B cell (primary cell): ENCODE measurements around the gene ZFP3. TPM values are rescaled to one million over a fixed set of nuclear protein-coding genes. Genes with fewer than 3 reads are reported as not detected.

Source experiments
- ATAC-seq: fragments of 200-7000 bp; cut with Tn5 transposase; one replicate; pipeline ENCODE4 v1.10.0; 2021; ENCODE audit warnings: low read depth, mild to moderate bottlenecking, moderate number of reproducible peaks, moderate library complexity
- CTCF ChIA-PET: fragments of 350-600 bp; sonication (Branson Sonifier 250); formaldehyde crosslinking; loops from one replicate; lab custom pipeline; 2021; ENCODE audit warnings: antibody characterized with exemption, inconsistent platforms; lab: Charles Lee
- POLR2A ChIA-PET: fragments of 350-600 bp; sonication (Branson Sonifier 250); formaldehyde crosslinking; loops from one replicate; lab custom pipeline; 2021; ENCODE audit warnings: antibody characterized with exemption; lab: Charles Lee
- DNase-seq: peaks from one replicate; pipeline ENCODE4 v3.0.0; 2013
- H2AFZ ChIP-seq: 2 replicates; pipeline ENCODE4 v1.6.1; 2012; ENCODE audit warnings: mild to moderate bottlenecking, low read depth, low read length; ENCODE audit not compliant: insufficient read depth, poor library complexity, severe bottlenecking
- H3K27ac ChIP-seq, 2 donors: 1 replicate in 1 of 2; 2 replicates in 1 of 2; pipeline ENCODE4 v1.5.1; 2012 to 2013; ENCODE audit warnings: low read length in 2 of 2, mild to moderate bottlenecking in 2 of 2, moderate library complexity in 1 of 2
- H3K27me3 ChIP-seq, 4 experiments: fragments of 200-600 bp in 1 of 4; sonication (generic) in 1 of 4; replicated peaks in 1 of 4; 1 replicate in 2 of 4; 2 replicates in 2 of 4; pipeline versions ENCODE4 v1.6.1 to v1.7.0; 2013 to 2016; ENCODE audit warnings: low read length in 3 of 4, mild to moderate bottlenecking in 2 of 4, mixed read lengths in 1 of 4, moderate library complexity in 1 of 4; ENCODE audit not compliant: insufficient read depth in 4 of 4, control insufficient read depth in 3 of 4; ENCODE audit errors: control extremely low read depth in 1 of 4
- H3K36me3 ChIP-seq, 2 experiments: replicated peaks in 1 of 2; 1 replicate in 1 of 2; 2 replicates in 1 of 2; pipeline versions ENCODE4 v1.6.1 to v1.7.1; 2013; ENCODE audit warnings: low read length in 1 of 2; ENCODE audit not compliant: insufficient read depth in 2 of 2, control insufficient read depth in 1 of 2; ENCODE audit errors: control extremely low read depth in 1 of 2, extremely low read depth in 1 of 2
- H3K4me1 ChIP-seq, 2 donors: fragments of 200-600 bp in 1 of 2; sonication (generic) in 1 of 2; 1 replicate in 1 of 2; 2 replicates in 1 of 2; pipeline versions ENCODE4 v1.5.1 to v1.6.1; 2013 to 2017; ENCODE audit warnings: low read length in 2 of 2; ENCODE audit not compliant: control insufficient read depth in 2 of 2, insufficient read depth in 2 of 2
- H3K4me2 ChIP-seq: replicated peaks from 2 replicates; pipeline ENCODE3; 2012; ENCODE audit warnings: mild to moderate bottlenecking, low read depth, low read length; ENCODE audit not compliant: poor library complexity, severe bottlenecking
- H3K4me3 ChIP-seq, 5 experiments: fragments of 200-600 bp in 1 of 5; sonication (generic) in 1 of 5; 1 replicate in 3 of 5; 2 replicates in 2 of 5; pipeline versions ENCODE4 v1.5.1 to v1.7.0; 2011 to 2016; ENCODE audit warnings: low read length in 4 of 5, mild to moderate bottlenecking in 4 of 5, low read depth in 2 of 5, control low read depth in 1 of 5, moderate library complexity in 1 of 5; ENCODE audit not compliant: insufficient read depth in 1 of 5; ENCODE audit errors: control extremely low read depth in 1 of 5, extremely low read depth in 1 of 5
- H3K79me2 ChIP-seq: fragments of 200-600 bp; sonication (generic); one replicate; pipeline ENCODE4 v1.6.0; 2016; ENCODE audit warnings: low read length; ENCODE audit not compliant: control insufficient read depth, insufficient read depth
- H3K9ac ChIP-seq: fragments of 200-600 bp; sonication (generic); 2 replicates; pipeline ENCODE4 v1.6.1; 2017; ENCODE audit warnings: mild to moderate bottlenecking, low read length, moderate library complexity
- H3K9me3 ChIP-seq, 3 donors: one replicate each; pipeline versions ENCODE4 v1.6.1 to v1.7.1; 2013; ENCODE audit warnings: low read length in 2 of 3; ENCODE audit not compliant: control insufficient read depth in 2 of 3, insufficient read depth in 1 of 3; ENCODE audit errors: control extremely low read depth in 1 of 3
- H4K20me1 ChIP-seq: 2 replicates; pipeline ENCODE4 v1.6.0; 2012; ENCODE audit warnings: mild to moderate bottlenecking, low read length; ENCODE audit not compliant: insufficient read depth, control insufficient read depth, poor library complexity, severe bottlenecking
- H3K27ac Mint-ChIP-seq: one replicate; pipeline ENCODE4 v1.8.0; 2021; ENCODE audit warnings: mixed read lengths
- H3K27me3 Mint-ChIP-seq: one replicate; pipeline ENCODE4 v1.8.0; 2021; ENCODE audit warnings: mixed read lengths
- H3K4me1 Mint-ChIP-seq: one replicate; pipeline ENCODE4 v1.8.0; 2021; ENCODE audit warnings: mixed read lengths
- H3K4me3 Mint-ChIP-seq: one replicate; pipeline ENCODE4 v1.8.0; 2021; ENCODE audit warnings: mixed read lengths
- H3K9me3 Mint-ChIP-seq: one replicate; pipeline ENCODE4 v1.8.0; 2022; ENCODE audit warnings: mixed read lengths; ENCODE audit not compliant: insufficient read depth
- EZH2 ChIP-seq: IDR thresholded peaks from 2 replicates; pipeline ENCODE4 v1.6.1; 2012; ENCODE audit warnings: borderline replicate concordance, low read depth, mild to moderate bottlenecking, moderate library complexity, low read length; ENCODE audit not compliant: insufficient read depth, poor library complexity, severe bottlenecking
- WGBS: methylation state at CpG from one replicate; pipeline ENCODE4 v1.1.5; 2013; ENCODE audit warnings: missing lambda C conversion rate; ENCODE audit not compliant: insufficient coverage; 5-methylcytosine and 5-hydroxymethylcytosine counted together
- intact Hi-C: fragments of 100-400 bp; cut with micrococcal nuclease; formaldehyde crosslinking; loops from one replicate; pipeline ENCODE4 v1.10.0; 2022
- polyA plus RNA-seq: library from polyadenylated mRNA; depleted of rRNA; stranded (reverse); fragments of >200 nt; gene quantifications from 2 replicates; pipeline ENCODE4 v1.2.3, GENCODE V29; 2012
- total RNA-seq, 2 donors: library from RNA; stranded (reverse); fragments of 120-200 nt in 1 of 2; gene quantifications; 1 replicate in 1 of 2; 2 replicates in 1 of 2; pipeline versions ENCODE4 v1.2.3 to v1.2.4, GENCODE V29; 2013 to 2022
- TF ChIP-seq, protein P1 (sequence below): fragments of 200-600 bp; IDR thresholded peaks from one replicate; pipeline ENCODE4 v1.8.0; 2022; ENCODE audit warnings: antibody characterized with exemption, mild to moderate bottlenecking

ZFP3 gene
- total and polyA plus RNA-seq, 2 donors (not counting 1 experiment from before 2014, with no cell fraction given) = 5.1 to 15.8 TPM

DNA sequence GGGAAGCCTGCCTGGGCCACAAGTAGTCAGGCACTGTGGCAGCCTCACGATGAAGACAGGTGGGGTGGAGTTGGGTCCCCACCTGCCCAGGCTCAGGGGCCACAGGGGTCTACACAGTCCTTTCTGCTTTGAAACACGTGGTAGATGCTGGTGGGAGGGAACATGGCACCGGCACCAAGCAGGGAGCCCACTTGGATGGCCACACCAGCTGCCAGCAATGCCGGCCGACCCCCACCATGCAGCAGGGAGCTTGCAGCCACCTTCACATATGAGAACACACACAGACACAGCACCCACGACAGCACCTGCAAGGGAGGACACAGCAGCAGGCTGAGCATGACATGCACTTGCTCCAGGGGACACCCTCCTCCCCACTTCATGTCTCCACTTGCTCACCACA is 45.4 kb upstream of the ZFP3 start:
- Histone ChIP-seq H3K4me3 (no peak overlapping the region), H3K9ac (no peak overlapping the region), H3K9me3 (no peaks in the 10 kb centered on the region), H3K4me1 (peaks cover 7 to 18% of the 10 kb centered on the region in 2 donors), H3K4me2 (no peak overlapping the region), H3K79me2 (no peaks in the 10 kb centered on the region), H4K20me1 (no peaks in the 10 kb centered on the region), H3K36me3 (no peaks in the 10 kb centered on the region), H2AFZ (no peak overlapping the region), H3K27me3 (peaks cover 0 to 21% (median 5%) of the 10 kb centered on the region in 4 experiments), H3K27ac (no peak overlapping the region)
- Mint-ChIP-seq H3K4me1 (peaks cover 25% of the 10 kb centered on the region), H3K27ac (peak overlapping the region; percentile 32), H3K9me3 (no peaks in the 10 kb centered on the region), H3K27me3 (no peaks in the 10 kb centered on the region), H3K4me3 (peak overlapping the region; percentile 19)
- ChIA-PET CTCF (interaction anchor here (1.1 to 7.8 kb wide), 4 partner anchors 20 to 123 kb away, joined by 3 to 153 read pairs (median 6); no protein-coding TSS in a partner anchor), POLR2A (no interaction called here)
- DNase-seq (no peak), ATAC-seq (no peak)
- TF ChIP-seq, protein P1, sequence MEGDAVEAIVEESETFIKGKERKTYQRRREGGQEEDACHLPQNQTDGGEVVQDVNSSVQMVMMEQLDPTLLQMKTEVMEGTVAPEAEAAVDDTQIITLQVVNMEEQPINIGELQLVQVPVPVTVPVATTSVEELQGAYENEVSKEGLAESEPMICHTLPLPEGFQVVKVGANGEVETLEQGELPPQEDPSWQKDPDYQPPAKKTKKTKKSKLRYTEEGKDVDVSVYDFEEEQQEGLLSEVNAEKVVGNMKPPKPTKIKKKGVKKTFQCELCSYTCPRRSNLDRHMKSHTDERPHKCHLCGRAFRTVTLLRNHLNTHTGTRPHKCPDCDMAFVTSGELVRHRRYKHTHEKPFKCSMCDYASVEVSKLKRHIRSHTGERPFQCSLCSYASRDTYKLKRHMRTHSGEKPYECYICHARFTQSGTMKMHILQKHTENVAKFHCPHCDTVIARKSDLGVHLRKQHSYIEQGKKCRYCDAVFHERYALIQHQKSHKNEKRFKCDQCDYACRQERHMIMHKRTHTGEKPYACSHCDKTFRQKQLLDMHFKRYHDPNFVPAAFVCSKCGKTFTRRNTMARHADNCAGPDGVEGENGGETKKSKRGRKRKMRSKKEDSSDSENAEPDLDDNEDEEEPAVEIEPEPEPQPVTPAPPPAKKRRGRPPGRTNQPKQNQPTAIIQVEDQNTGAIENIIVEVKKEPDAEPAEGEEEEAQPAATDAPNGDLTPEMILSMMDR = no peak
- TF ChIP-seq EZH2 = no peak
- intact Hi-C loops = loop anchor here (5.0 kb wide), 2 partner anchors 36 to 44 kb away; partner anchors contain the start of genes INCA1, KIF1C and ZFP3
- WGBS = 94% methylated on average over 6 of the region's 6 CpGs

DNA sequence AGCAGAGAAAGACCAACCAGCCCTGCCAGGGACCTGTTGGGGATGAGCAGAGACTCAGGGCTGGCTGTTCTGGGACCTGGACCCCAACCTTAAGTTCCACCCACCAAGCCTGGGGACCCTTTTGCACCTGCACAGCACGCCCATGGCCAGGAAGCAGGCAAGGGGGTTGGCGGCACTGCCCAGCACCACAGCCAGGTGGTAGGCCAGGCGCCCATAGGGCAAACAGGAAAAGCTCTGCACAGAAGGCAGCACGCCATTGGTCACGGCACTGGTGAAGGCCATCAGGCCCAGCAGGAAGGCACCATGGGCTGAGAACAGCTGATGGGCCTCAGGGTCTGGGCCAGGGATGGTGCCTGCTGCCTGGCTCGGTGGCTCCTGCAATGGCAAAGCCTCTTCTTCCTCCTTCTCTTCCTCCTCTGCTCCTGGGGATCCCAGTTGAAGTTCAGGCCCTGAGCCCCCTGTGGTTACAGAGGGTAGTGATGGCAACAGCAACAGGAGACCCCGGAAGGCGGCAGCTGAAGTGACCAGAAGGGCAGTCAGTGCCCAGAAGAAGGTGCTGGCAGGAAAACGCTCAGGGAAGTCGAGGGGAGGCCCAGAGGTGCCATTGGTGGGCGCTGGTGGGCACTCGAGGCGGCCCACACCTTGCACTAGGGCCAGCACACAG is 44.8 kb upstream of the ZFP3 start:
- CTCF ChIA-PET = interaction anchor here (1.1 to 7.8 kb wide), 5 partner anchors 13 to 124 kb away, joined by 3 to 153 read pairs (median 4); no protein-coding TSS in a partner anchor
- no peak overlapping the region for H3K4me3 Mint-ChIP-seq

More for the DNA sequence above, 44.8 kb upstream of the ZFP3 start:
- POLR2A ChIA-PET = no interaction called here
- Histone ChIP-seq H3K4me3 (no peak overlapping the region), H3K9ac (no peak overlapping the region), H3K4me2 (no peak overlapping the region), H2AFZ (no peak overlapping the region), H3K9me3 (no peaks in the 10 kb centered on the region), H3K27ac (no peak overlapping the region), H3K4me1 (peaks cover 7 to 18% of the 10 kb centered on the region in 2 donors), H3K36me3 (no peaks in the 10 kb centered on the region), H3K79me2 (no peaks in the 10 kb centered on the region), H4K20me1 (no peaks in the 10 kb centered on the region), H3K27me3 (peaks cover 0 to 21% (median 5%) of the 10 kb centered on the region in 4 experiments)
- TF ChIP-seq EZH2 = no peak
- TF ChIP-seq, protein P1 = no peak
- Mint-ChIP-seq H3K27me3 (no peaks in the 10 kb centered on the region), H3K4me1 (peaks cover 25% of the 10 kb centered on the region), H3K9me3 (no peaks in the 10 kb centered on the region), H3K27ac (peak overlapping the region; percentile 61)
- 89% methylated on average over 12 of the region's 13 CpGs for WGBS
- DNase-seq (no peak), ATAC-seq (no peak)
- intact Hi-C loops = loop anchor here (5.0 kb wide), 2 partner anchors 36 to 44 kb away; partner anchors contain the start of genes INCA1, KIF1C and ZFP3
